GM19238 (cell line): ENCODE data around the gene SLC22A15.
"Not testable (repeated sequence)": the region's sequence is repeated elsewhere in the genome, so short reads cannot be mapped to it uniquely, and the experiment has no call there.

Experiments
- DNase-seq: peaks from one replicate; pipeline ENCODE4 v3.0.0; 2011; ENCODE audit warnings: low spot score; ENCODE audit not compliant: insufficient read length

Gene SLC22A15

DNA sequence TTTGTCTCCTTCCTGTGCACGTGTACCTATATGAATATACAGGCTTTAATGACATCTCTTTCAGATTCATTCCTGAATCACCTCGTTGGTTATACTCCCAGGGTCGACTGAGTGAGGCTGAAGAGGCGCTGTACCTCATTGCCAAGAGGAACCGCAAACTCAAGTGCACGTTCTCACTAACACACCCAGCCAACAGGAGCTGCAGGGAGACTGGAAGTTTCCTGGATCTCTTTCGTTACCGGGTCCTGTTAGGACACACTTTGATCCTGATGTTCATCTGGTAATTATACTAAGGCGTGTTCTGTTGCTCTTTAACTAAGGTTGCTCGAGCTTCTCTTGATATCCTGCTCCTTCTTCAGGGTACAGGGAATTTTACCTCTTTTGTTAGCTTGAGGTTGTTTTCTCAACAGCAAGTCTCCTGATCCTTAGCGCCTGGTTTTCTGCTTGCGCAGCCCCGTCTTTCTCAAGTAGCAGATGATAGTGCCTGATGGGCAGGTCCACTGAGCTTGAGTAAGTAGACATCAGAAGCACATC, 55.1 kb downstream of the SLC22A15 start:
- no peak for DNase-seq

DNA sequence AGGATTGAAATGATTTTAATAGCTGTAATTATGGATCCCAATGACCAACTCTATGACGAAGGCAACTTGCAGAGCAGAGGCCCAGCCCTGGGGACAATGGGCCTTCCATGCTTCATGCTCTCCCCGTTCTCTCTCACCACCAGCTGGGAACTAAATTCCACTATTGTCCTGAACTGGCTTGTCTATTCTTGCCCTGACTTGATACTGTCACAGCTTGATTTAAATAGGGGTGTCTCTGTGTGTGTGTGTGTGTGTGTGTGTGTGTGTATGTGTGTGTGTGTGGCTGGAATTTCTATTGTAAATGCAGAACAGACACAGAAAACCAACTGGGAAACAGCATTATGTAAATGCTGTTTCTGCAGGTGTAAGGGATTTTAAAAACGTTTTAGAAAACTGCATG, 57.0 kb downstream of the SLC22A15 start:
- no peak for DNase-seq

DNA sequence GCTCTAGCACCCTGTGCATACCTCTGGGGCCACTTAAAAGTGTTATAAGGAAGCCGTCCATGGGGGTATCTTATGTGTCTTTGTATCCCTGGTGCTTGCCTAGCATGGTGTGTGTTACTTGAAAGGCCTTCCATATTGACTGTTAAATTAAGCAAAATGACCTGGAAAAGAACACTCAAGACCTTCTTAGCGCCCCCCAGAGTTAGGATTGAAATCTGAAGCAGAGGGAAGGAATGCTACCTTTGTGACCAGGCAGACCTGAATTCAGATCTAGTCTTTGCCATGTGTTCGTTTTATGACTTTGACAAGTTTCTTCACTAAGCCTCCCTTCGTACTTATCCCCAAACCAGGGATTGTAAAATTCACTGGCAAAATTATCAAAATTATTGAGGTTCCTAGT, 59.9 kb downstream of the SLC22A15 start:
- DNase-seq: no peak

DNA sequence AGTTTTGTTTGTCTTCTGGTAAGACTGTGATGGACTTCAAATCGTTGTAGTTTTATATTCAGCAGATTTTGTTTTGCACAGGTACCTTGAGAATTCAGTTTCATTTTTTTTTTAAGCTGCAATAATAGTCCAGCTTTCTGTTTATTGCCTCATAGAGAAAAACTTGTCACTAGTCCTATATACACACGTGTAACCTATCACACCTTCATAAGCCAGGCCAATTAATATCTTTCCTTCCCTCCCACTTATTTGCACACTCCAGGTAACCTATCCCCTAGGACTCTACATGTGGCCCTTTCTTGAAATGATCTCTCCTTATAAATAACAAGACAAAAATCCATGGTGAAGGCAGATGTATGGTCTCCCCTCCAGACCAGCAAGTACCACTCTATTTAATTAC, 62.4 kb downstream of the SLC22A15 start:
- no peak for DNase-seq

DNA sequence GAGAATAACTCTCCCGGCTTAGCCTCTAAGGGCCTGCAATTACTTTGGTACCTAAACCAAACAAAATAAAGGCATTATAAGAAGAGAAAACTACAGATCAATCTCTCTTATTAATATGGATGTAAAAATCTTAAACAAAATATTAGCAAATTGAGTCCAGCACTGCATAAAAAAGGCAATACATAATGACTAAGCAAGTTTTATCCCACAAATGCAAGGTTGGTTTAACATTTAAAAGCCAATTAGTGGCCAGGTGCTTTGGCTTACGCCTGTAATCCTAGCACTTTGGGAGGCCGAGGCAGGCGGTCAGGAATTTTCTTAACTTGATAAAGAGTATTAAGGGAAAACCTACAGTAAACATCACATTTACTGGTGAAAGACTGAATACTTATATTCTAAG, 67.8 kb downstream of the SLC22A15 start:
- no peak for DNase-seq

DNA sequence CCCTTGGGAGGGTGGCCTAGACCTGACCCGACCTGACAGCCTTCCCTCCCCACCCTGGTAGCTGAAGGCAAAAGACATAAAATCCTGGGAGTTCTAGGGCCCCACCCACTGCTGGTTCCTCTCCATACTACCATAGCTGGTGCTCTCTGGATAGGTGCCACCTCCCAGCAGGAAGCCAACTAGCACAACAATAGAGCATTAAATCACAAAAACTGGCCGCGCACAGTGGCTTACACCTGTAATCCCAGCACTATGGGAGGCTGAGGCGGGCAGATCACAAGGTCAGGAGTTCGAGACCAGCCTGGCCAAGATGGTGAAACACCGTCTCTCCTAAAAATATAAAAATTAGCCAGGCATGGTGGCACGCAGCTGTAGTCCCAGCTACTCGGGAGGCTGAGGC, 70.6 kb downstream of the SLC22A15 start:
- DNase-seq: not testable (repeated sequence)

DNA sequence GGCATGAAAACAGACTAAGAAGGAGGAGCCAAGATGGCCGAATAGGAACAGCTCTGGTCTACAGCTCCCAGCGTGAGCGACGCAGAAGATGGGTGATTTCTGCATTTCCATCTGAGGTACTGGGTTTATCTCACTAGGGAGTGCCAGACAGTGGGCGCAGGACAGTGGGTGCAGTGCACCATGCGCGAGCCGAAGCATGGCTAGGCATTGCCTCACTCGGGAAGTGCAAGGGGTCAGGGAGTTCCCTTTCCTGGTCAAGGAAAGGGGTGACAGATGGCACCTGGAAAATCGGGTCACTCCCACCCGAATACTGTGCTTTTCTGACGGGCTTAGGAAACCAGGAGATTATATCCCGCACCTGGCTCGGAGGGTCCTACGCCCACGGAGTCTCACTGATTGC, 75.6 kb downstream of the SLC22A15 start:
- not testable (repeated sequence) for DNase-seq

DNA sequence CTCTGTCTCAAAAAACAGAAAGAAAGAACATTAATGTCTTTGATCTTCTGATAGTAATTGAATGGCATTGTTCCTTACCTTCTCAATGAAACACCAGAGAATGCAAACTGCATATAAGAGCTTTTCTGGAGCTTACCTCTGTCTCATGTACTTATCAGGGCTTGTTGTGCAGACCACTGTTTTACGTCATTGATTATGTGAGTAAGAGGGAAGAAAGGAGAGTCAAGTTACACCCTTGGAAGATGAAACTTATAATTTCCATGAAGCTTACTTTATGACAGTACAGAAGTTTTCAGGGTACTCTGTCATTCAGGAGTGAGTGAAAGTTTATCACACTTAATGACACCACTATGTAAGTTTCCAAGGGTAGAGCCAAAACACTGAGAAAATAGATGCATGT, 85.9 kb downstream of the SLC22A15 start:
- no peak for DNase-seq

DNA sequence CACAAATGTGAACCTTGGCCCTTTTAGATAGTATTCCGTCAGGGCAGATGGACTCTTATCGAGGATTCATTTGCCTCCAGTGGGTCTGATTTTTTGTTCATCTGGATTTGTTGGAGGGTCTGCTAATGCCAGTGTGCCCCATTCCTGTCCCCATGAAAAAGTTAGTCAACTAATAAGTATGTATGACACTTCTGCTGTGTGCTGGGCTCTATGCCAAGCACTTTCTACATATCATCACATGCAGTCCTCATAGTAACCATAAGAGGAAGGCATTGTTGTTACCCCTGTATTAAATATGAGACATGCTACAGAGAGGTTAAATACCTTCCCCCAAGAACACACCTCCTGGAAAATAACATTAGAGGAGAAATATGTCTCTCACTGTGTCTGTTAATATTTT, 88.3 kb downstream of the SLC22A15 start:
- DNase-seq: no peak

DNA sequence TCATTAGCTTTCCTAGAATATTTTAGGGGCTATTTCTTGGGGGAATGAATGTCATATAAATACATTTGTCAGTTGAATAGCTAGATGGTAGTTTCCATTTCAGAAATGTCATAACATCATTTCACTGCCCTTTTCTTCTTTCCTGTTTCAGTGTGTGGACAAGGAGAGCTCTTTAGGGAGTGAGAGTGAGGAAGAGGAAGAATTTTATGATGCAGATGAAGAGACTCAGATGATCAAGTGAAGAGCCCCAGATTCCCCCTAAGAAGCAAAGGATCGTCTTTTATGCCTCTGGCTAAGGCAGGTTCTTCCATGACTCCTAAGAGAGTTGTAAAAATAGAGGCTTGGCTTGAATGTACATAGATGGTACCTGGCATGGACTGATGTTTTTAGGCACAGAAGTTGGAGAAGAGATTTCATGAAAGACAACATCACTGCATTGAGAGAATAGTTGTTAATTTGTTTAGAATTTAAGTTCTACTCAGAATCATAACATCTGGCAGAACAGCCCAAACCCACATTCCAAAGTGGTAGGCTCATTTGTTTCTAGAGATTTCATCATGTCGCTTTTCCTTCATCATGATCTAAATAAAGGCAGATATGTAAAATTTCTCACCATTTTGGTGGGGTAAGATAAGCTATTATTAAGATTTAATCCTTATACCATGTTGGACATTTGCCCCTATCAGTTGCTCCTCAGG, 90.7 kb downstream of the SLC22A15 start:
- no peak for DNase-seq

DNA sequence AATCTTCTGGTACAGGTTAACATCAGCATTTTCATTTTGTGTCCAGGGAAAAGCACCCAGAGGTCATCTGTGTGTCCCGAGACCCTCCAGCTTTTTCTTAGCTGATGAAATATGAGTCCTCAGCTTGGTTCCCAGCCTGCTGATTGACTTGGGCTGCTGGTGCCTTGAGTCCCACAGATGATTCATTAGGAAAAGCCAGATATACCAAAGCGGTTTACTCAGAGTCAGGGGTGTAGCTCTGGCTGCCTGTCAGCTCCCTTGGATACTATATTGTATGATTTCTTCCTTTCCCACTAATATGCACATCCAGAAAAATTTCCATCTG, 91.2 kb downstream of the SLC22A15 start:
- no peak for DNase-seq

DNA sequence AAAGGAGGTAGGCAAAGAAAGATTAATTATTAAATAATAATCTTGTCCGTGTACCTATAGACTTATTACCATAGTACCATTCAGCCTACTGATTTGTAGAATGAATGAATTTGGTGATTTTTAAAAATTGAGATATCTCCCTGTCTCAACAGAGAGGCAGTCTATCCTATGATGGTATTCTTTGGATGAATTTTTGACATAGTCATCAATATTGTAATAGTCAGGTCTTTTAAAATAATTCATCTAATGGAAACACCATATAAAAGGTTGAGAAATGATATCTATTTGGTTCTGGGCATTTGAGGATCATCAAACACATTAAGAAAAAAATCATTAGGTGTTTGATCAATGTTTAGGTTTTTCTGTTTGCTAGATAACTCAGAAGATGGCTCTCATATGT, 99.3 kb downstream of the SLC22A15 start:
- DNase-seq: no peak

DNA sequence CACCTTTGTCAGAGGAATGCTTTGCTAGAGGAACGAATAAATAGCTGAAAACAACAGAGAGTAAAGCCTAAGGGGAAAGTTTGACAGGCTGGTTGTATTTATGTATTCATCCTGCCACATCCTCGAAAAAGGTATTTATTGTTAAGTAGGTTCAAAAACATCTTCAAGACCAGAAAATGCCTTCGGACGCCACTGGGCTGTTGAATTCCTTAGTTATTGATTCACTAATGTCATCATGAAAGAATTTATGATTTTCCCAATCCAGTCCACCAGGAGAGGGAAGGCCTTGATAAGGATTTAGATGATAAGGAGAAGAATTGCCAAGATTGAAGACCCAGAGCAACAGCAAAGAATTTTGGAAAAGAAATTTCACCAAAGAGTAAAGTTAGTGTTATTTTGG, 99.7 kb downstream of the SLC22A15 start:
- no peak for DNase-seq

DNA sequence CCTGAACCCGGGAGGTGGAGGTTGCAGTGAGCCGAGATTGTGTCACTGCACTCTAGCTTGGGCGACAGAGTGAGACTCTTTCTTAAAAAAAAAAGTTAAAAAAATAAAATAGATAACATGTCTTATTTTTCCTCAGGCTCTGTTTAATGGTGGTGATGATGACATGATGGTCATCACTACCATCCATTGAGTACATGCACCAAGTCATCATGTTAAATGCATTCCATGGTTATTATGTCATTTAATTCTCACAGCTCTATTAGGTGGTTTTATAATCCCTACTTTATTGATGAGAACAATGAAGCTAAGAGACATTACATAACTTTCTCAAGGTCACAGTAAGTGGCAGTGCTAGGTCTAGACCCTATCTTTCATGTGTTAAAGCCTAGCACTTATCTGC, 100.5 kb downstream of the SLC22A15 start:
- no peak for DNase-seq

DNA sequence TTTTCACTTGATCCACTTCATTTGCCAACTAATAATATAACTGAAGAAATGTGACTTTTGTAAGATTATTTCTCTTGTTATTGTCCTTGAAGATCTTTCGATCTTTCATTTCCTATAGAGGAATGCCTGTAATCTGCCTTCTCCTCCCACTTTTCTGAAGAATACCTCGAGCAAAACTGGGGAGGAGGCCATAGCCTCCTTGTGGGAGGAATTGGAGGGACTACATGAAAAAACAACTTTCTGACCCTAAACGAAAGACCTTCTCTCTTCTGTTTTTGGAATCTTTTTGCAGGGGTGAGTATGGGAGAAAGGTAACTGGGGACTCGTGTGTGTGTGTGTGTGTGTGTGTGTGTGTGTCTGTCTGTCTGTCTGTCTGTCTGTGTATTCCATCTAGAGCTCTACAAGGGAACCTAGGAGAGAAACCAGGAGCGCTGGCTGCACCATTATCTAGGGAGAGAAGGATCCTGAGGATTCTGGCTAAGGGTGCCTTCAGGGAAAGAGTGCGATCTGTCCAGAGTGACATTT, 102.4 kb downstream of the SLC22A15 start:
- no peak for DNase-seq

DNA sequence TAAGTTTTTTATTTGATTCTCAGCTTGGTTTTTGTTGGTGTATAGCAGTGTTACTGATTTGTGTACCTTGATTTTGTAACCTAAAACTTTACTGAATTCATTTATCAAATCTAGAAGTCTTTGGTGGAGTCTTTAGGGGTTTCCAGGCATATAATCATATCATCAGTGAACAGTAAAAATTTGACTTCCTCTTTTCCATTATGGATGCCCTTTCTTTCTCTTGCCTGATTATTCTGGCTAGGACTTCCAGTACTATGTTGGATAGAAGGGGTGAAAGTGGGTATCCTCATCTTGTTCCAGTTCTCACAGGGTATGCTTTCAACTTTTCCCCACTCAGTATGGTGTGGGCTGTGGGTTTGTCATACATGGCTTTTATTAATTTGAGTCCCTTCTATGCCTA, 111.3 kb downstream of the SLC22A15 start:
- no peak for DNase-seq

DNA sequence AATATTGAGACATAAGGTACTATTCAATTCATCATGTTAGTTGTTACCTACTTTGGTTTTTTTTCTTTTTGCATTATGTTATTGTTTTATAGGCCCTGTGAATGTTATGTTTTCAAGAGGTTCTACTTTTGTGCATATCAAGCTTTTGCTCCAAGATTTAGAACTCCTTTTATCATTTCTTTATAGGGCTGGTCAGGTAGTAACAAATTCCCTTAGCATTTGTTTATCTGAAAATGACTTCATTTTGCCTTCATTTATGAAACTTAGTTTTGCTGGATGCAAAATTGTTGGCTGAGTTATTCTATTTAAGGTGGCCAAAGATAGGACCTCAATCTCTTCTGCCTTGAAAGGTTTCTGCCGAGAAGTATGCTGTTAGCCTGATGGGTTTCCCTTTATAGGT, 113.6 kb downstream of the SLC22A15 start:
- DNase-seq: no peak

DNA sequence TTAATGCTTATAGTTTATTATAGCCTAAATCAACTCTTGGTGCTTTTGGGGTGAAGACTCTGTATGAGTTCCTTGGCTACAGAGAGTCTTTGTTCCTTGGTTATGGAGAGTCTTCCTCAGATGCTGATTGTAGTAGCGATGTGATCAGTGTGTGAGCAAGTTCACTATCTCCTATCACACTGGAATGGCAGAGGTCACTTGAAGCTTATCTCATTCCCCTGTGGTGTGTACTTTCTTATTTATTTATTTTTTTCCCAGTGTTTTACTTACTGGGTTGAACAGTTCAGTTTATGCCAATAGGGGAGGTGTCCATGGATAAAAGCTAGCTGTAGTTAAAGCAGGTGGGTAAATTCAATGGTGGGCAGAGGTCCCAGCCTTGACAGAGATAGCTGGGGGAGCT, 114.8 kb downstream of the SLC22A15 start:
- no peak for DNase-seq

DNA sequence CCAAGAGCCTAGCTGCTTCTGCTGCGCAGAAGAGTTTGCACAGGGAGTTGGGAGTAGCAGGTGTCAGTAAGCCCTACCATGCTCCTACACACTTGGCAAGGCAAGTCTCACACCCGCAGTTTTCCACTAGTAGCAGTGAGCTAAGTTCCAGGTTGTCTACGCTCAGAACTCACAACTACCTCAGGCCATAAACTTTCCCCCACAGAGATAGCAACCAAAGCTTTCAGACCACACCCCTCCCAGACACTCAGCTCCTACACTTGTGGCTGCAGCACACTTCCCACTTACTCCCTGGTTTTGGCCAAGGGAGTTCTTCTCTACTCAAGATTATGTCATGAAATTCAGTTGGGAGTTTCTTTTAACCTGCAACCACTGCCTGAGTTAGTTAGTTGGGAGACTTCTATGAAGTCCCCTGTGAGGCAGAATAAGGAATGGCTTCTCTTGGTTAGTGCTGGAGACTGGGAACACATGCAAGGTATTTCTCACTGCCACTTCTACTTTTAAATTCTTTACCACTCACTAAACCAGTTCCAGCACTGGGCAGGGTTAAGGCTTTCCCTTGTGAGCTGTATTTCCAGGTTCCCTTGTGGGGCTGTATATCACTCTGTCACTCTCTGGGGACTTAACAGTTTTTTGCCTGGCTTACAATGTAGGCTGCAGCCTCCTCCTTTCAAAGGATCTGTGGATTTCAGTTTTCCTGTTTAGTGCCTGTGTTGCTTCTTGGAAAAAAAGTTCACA, 116.6 kb downstream of the SLC22A15 start:
- no peak for DNase-seq

DNA sequence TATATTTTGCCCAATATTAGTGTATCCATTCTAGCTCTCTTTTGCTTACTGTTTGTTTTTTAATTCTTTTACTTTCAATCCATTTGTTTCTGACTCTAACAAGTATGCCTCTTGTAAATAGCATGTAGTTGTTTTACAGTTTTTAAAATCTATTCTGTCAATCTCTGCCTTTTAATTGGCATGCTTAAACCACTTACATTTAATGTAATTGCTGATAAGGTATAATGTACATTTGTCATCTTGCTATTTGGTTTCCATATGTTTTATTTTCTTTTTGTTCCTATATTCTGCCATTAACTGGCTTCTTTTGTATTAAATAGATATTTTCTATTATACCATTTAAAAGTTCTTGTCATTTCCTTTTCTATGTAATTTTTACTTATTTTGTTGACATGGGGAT, 118.7 kb downstream of the SLC22A15 start:
- no peak for DNase-seq

DNA sequence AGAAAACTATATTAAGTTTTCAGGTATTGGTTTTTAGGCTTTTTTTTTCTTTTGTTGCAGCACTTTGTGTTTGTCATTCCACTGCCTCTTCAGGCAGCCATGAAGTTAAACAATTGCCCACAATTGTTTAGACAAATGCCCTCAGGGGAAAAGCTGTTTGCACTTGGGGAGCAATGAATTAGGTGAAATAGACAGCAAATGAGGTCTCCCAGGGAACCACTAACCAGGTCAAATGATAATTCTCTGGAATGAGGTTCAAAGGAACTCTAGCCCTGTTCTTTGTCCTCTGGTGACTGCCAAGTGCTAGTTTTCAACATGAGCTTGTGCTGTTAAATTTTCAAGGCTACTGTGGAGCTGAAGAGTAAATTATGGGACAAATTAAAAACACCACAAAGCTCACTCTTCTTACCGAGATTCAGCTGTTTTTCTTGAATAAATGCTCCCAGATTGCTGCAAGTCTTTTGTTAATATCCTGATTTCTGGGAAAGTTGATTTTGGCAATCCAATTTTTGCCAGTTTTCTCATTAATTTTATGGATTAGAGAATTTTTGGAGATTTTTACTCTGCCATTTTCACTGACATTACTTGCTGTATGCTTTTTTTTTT, 119.8 kb downstream of the SLC22A15 start:
- no peak for DNase-seq

DNA sequence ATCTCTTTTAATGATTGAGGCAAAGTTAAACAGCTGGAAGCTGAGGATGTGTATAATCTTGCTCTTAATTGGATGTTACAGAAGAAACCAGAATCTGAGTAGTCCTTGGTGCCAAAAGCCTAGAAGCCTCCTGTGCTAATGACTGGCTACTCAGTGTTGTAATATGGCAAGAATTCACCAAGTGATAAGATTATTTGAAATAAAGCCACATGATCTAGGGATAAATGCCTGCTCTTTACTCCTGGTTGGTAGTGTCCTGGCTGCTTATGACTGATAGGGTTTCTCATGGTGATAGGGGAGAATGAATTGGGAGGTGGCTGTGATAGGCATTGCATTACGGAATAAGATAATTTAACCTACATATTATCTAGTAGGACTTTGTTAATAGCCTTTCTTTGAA, 121.3 kb downstream of the SLC22A15 start:
- no peak for DNase-seq
